AG04450 (cell line): ENCODE data around the gene RFTN1. TPM values are rescaled to one million over a fixed set of nuclear protein-coding genes. Genes with fewer than 3 reads are reported as not detected.

Experiments
- CTCF ChIA-PET: fragments of 300-600, 350-600 bp; formaldehyde crosslinking; extraction: SDS; loops from one replicate; lab custom pipeline; 2022; ENCODE audit warnings: antibody characterized with exemption, inconsistent platforms; lab: Charles Lee
- POLR2A ChIA-PET: fragments of 350-600 bp; formaldehyde crosslinking; extraction: SDS; loops from one replicate; lab custom pipeline; 2021; ENCODE audit warnings: antibody characterized with exemption, inconsistent platforms; lab: Yijun Ruan, JAX
- DNase-seq: peaks from one replicate; pipeline ENCODE4 v3.0.0-alpha.2; 2011; ENCODE audit warnings: low read depth, low spot score
- H3K27ac ChIP-seq: one replicate; pipeline ENCODE4 v1.5.1; 2012; ENCODE audit warnings: low read depth, low read length, control low read depth
- H3K27me3 ChIP-seq: one replicate; pipeline ENCODE4 v1.6.0; 2012; ENCODE audit warnings: low read length; ENCODE audit not compliant: control insufficient read depth, insufficient read depth
- H3K4me3 ChIP-seq: 2 replicates; pipeline ENCODE4 v1.5.1; 2011; ENCODE audit warnings: mild to moderate bottlenecking, low read depth, low read length, control low read depth
- H3K9me3 ChIP-seq: 2 replicates; pipeline ENCODE4 v1.5.1; 2012; ENCODE audit warnings: low read length; ENCODE audit not compliant: control insufficient read depth, insufficient read depth
- polyA plus RNA-seq: library from polyadenylated mRNA; depleted of rRNA; stranded (reverse); fragments of >200 nt; gene quantifications from 2 replicates; pipeline ENCODE4 v1.2.3, GENCODE V29; 2011
- TF ChIP-seq, protein P1 (sequence below): IDR thresholded peaks from 2 replicates; pipeline ENCODE4 v1.5.1; 2011; ENCODE audit warnings: low read depth, low read length, control low read depth, inconsistent platforms

The RFTN1 gene
- polyA plus RNA-seq, 1 experiment = 97.3 TPM

DNA sequence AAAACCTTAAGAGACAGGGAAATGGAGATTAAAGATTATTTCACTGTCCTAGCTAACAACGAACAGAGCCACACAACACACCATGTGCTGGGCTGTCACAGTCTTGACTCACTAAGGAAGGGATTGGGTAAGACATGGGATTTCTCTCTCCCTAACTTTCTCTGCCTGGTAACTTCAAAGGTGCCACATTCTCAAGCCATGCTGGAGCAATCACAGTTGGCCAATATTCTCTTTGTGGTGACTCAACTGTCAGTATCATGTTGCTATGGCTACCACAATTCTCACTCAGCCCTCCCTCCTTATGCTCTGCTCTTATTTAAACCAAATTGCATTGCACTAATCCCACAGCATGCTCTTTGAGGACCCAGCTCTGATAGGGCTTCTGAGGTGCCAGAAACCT, 174.5 kb downstream of the RFTN1 start:
- DNase-seq = peak; percentile 90
- peak overlapping the region; percentile 55 for H3K27ac ChIP-seq
- H3K27me3 ChIP-seq = no peaks in the 10 kb centered on the region
- CTCF ChIA-PET = interaction anchor here (0.6 to 1.2 kb wide), 2 partner anchors 48 to 65 kb away, joined by 3 to 4 read pairs; no protein-coding TSS in a partner anchor
- TF ChIP-seq, protein P1, sequence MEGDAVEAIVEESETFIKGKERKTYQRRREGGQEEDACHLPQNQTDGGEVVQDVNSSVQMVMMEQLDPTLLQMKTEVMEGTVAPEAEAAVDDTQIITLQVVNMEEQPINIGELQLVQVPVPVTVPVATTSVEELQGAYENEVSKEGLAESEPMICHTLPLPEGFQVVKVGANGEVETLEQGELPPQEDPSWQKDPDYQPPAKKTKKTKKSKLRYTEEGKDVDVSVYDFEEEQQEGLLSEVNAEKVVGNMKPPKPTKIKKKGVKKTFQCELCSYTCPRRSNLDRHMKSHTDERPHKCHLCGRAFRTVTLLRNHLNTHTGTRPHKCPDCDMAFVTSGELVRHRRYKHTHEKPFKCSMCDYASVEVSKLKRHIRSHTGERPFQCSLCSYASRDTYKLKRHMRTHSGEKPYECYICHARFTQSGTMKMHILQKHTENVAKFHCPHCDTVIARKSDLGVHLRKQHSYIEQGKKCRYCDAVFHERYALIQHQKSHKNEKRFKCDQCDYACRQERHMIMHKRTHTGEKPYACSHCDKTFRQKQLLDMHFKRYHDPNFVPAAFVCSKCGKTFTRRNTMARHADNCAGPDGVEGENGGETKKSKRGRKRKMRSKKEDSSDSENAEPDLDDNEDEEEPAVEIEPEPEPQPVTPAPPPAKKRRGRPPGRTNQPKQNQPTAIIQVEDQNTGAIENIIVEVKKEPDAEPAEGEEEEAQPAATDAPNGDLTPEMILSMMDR = no peak
- POLR2A ChIA-PET = interaction anchor here (0.5 kb wide), 1 partner anchor 102 kb away, joined by 3 read pairs; no protein-coding TSS in a partner anchor
- H3K9me3 ChIP-seq = peaks cover 5% of the 10 kb centered on the region; the same call in 1 of the 2 replicates
- H3K4me3 ChIP-seq = no peak overlapping the region

DNA sequence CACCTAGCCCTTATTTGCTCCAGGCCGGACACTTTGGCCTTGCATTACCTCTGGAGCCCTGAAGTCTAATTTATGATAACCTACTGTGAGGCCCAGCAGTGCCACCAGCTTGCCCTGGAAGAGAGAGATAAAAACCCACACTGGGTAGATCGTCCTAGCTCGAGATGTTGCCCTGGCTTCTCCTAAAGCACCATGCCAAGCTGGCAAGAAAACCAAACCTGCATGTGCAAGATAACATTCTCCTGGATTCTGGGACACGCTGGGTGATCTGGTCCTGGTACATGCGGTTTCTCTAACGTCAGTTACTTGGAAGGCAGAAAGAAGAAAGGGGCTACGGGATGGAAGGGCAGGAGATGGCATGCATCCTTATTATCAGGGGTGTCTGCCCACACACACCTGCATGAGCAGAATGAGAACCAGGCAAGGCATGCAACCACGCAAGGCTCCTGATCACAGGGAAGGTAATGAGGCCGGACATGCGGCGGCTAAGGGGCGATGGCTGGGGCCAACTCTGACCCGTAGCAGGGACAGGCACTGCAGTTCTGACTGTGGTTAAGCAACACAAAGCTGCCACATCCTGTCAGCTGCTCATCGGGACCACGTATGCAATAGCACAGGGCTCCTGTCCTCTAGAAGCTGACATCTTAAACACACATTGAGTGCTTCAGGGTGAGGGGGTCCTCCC, 175.5 kb downstream of the RFTN1 start:
- TF ChIP-seq, protein P1 = no peak
- ChIA-PET POLR2A (no interaction called here), CTCF (interaction anchor here (1.2 kb wide), 1 partner anchor 47 kb away, joined by 4 read pairs; no protein-coding TSS in a partner anchor)
- no peaks in the 10 kb centered on the region for H3K27me3 ChIP-seq
- H3K27ac ChIP-seq = no peak overlapping the region
- DNase-seq = no peak
- no peak overlapping the region for H3K4me3 ChIP-seq
- peaks cover 5% of the 10 kb centered on the region; the same call in 1 of the 2 replicates for H3K9me3 ChIP-seq

DNA sequence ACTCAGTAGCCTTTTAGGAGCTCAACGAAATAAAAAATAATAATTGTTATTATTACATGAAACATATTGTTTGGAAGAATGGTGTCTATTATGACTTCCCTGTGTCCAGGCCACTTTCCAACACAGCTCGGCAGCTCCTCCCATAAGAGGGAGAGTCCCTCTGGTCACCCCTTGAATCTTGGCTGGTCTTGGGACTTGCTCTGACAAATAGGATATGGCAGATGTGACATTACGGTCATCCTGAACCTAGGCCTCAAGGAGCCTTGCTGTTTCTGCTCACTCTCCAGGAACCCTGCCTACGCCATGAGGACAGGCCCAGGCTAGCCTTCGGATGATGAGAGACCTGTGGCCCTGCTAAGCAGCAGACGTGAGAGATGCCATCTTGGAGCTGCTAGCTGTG, 176.7 kb downstream of the RFTN1 start:
- ChIA-PET POLR2A (no interaction called here), CTCF (interaction anchor here (0.6 to 0.9 kb wide), 3 partner anchors 19 to 218 kb away, joined by 3 to 4 read pairs (median 3); no protein-coding TSS in a partner anchor)
- no peak overlapping the region for H3K4me3 ChIP-seq
- peaks cover 5% of the 10 kb centered on the region; the same call in 1 of the 2 replicates for H3K9me3 ChIP-seq
- no peak for DNase-seq
- TF ChIP-seq, protein P1 = no peak
- no peaks in the 10 kb centered on the region for H3K27me3 ChIP-seq
- no peak overlapping the region for H3K27ac ChIP-seq

DNA sequence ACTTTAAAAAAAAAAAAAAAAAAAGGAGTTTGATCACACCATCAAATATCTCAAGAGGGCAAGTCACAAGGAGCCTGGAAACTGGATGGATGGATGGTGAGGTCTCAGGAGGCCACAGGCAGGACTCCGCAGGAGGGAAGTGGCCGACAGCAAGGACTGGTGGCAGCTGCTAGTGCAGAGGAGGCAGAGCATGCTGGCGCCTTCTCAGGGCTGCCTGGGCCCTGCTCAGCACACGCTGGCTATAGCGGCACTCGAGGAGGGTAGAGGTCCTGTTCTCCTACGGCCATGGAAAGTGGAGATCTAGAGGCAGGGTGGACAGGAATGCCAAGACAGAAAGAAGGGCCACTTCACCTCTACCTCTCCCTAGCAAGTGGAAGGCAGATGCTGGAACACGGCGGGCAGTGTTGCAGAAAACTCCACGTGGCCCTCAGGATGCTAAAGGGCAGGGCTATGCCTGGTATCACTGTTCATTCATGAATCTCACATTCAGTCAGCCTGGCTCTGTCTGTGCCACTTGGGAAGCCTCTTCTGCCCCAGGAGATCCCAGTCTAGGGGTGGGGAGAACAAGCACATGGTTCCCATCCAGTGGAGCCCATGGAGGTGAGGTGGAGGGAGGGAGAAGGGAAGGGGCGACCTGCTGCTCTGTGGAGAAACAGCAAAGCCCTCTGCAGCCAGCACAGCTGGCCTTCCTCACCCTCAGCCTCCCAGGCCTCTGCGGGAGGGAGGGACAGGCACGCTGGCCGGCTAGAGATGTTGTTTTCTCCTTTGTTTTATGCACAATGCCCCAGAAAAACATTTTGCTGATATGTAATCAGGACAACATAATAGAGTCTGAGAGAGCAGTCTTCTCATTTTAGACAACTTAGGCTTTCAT, 177.5 kb downstream of the RFTN1 start:
- CTCF ChIA-PET = interaction anchor here (0.6 to 0.9 kb wide), 4 partner anchors 20 to 219 kb away, joined by 3 to 4 read pairs (median 3); no protein-coding TSS in a partner anchor
- TF ChIP-seq, protein P1 = no peak
- Histone ChIP-seq H3K27me3 (no peaks in the 10 kb centered on the region), H3K27ac (no peak overlapping the region), H3K9me3 (peaks cover 5% of the 10 kb centered on the region; the same call in 1 of the 2 replicates), H3K4me3 (no peak overlapping the region)
- DNase-seq = no peak
- POLR2A ChIA-PET = no interaction called here
